Activated CD8-positive, alpha-beta memory T cell treated with anti-CD3 and anti-CD28 coated beads, Interleukin-2, amount 10 ng/mL, durations not matched to agents 7 days and 5 days (primary cell): ENCODE measurements around the gene FOXO3. TPM values are rescaled to one million over a fixed set of nuclear protein-coding genes. Genes with fewer than 3 reads are reported as not detected.
A peak's percentile ranks its signal among the peaks of the same experiment; 100 is the strongest.

Experiments used
- ATAC-seq: fragments of 150-1000 bp; cut with Tn5 transposase; one replicate; pipeline ENCODE4 v1.10.0; 2021; ENCODE audit warnings: moderate library complexity
- CTCF ChIA-PET: fragments of 350-600 bp; sonication (Branson Sonifier 250); formaldehyde crosslinking; loops from one replicate; lab custom pipeline; 2021; ENCODE audit warnings: antibody characterized with exemption; lab: Charles Lee
- DNase-seq: peaks from one replicate; pipeline ENCODE4 v3.0.0-alpha.2; 2020
- H3K27ac Mint-ChIP-seq: one replicate; pipeline ENCODE4 v1.8.0; 2021; ENCODE audit warnings: mild to moderate bottlenecking, mixed read lengths
- H3K27me3 Mint-ChIP-seq: one replicate; pipeline ENCODE4 v1.8.0; 2021; ENCODE audit warnings: mixed read lengths
- H3K36me3 Mint-ChIP-seq: one replicate; pipeline ENCODE4 v1.8.0; 2021; ENCODE audit warnings: mild to moderate bottlenecking, mixed read lengths
- H3K4me1 Mint-ChIP-seq: one replicate; pipeline ENCODE4 v1.8.0; 2021; ENCODE audit warnings: mixed read lengths
- H3K4me3 Mint-ChIP-seq: one replicate; pipeline ENCODE4 v1.8.0; 2021; ENCODE audit warnings: mild to moderate bottlenecking, moderate library complexity, mixed read lengths
- H3K9me3 Mint-ChIP-seq: one replicate; pipeline ENCODE4 v1.8.0; 2022; ENCODE audit warnings: low read depth, mixed read lengths
- total RNA-seq, 2 experiments: library from RNA; stranded (reverse); gene quantifications; one replicate each; pipeline ENCODE4 v1.2.3, GENCODE V29; 2021

Gene FOXO3
- total RNA-seq, 2 experiments from 2014 or later, result 13.4 to 14.7 TPM

DNA sequence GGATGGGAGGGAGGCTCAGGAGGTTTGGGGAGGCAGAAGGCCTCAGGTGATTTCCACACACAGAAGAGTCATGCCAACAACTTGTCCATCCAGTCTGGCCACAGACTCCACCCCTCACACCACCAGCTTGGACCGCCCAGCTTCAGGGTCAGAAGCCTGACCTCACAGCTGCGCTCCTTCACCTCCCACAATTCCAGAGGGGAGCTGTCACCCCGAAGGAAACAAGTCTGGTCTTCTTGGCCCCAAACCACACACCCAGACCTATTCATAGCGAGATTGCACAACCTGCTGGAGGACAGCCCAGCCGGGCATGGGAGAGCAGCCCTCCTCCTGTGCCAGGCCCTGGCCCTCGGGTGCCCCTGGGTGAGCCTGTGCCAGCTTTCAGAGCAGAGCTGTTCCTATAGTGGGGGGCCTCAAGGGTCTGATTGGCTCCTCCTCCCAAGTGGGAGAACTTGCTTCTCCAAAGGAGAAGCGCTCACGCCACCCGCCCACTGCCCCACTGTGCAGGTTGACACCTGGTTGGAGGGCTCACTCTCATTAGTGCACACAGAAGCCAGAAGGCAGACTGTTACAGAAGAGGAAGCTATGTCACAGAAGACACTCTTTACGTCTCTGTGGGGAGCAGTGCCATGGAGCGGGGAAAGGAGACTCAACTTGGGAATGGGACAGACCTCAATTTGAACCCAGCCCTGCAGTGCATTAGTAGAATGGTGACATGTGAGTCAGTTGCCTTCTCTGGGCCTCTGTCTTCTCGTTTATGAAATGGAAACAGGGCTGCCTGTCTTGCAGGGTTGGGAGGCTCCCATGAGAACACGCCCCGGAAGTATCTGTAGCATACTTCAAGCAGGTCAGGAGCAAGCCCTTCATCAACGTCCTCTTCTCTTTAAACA lies 128.8 kb downstream of the FOXO3 start:
- peaks cover 7% of the 10 kb centered on the region for H3K36me3 Mint-ChIP-seq
- no peaks in the 10 kb centered on the region for H3K9me3 Mint-ChIP-seq
- ATAC-seq, result no peak
- no peaks in the 10 kb centered on the region for H3K27me3 Mint-ChIP-seq
- peak; percentile 25 for DNase-seq
- peaks cover 21% of the 10 kb centered on the region for H3K4me1 Mint-ChIP-seq
- CTCF ChIA-PET, result no interaction called here
- H3K4me3 Mint-ChIP-seq, result no peak overlapping the region
- no peak overlapping the region for H3K27ac Mint-ChIP-seq

DNA sequence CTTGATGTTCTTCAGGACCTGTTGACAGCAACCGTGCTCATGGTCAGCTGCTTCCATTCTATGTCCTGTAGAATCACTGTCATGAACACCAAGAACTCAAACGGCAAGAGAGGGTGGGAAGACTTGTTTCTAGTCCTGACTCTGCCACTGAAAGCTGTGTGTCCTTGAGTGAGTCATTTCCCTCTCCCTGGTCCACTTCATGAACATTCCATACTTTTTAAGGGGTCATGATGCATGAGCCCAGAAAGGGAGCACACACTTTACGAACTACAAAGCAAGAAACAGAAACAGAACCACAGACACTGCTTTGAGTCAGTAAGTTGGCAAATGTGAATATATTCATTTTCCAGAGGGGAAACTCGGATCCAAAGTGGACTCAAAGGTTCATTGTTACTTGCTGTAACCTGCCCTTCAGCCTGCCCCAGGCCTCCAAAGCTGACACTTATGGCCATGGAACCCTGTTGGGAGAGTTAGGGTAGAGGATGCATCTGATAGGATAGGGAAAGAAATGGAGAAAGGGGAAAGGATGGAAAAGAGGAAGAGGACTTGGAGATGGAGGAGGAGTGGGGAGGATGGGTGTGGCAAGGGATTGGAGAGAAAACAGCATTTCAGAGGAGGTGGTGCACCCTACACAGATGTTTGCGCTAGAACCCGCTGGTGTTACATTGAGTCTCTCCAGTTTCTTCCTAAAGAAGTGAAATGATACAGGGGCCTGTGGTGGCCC lies 129.8 kb downstream of the FOXO3 start:
- DNase-seq, result peak; percentile 11
- peaks cover 3% of the 10 kb centered on the region for H3K36me3 Mint-ChIP-seq
- H3K4me3 Mint-ChIP-seq, result no peak overlapping the region
- peak overlapping the region; percentile 61 for H3K27ac Mint-ChIP-seq
- ATAC-seq, result no peak
- CTCF ChIA-PET, result no interaction called here
- no peaks in the 10 kb centered on the region for H3K9me3 Mint-ChIP-seq
- no peaks in the 10 kb centered on the region for H3K27me3 Mint-ChIP-seq
- H3K4me1 Mint-ChIP-seq, result peaks cover 12% of the 10 kb centered on the region

DNA sequence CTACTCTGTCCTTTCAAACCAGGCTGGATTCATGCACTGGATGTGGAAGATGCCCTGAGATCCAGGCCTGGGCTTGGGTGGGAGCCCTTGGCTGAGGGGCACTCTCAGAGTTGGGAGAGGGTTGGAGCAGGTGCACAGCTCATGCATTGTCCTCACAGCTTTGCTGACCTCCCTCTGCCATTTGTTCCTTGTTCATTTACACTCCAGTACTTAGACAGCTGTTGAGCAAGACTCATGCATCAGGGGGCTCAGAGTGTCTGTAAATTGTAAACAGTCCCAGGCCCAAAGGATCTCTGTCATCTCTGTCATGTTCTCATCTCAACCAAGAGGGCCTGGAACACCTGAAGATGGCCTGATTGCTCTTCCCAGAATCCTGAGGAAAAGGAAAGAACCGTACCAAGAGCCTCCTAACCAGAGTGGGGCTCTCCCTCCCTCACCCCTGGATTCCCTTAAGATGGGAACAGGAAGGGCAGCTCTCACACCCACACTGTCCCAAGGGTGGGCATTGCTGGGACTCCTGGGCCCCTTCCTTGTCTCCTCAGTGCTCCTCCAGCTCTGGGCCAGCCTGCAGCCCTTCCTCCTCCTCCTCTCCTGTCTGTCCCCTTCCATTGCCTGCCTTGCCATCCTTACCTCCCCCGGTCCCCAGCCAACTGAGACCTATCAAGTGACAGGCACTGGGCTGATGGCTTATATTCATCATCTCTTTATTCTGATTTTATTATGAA lies 132.9 kb downstream of the FOXO3 start:
- no peaks in the 10 kb centered on the region for H3K36me3 Mint-ChIP-seq
- H3K27me3 Mint-ChIP-seq, result no peaks in the 10 kb centered on the region
- no peaks in the 10 kb centered on the region for H3K4me1 Mint-ChIP-seq
- CTCF ChIA-PET, result no interaction called here
- no peaks in the 10 kb centered on the region for H3K9me3 Mint-ChIP-seq
- H3K27ac Mint-ChIP-seq, result no peak overlapping the region
- ATAC-seq (no peak), DNase-seq (no peak)
- H3K4me3 Mint-ChIP-seq, result no peak overlapping the region

DNA sequence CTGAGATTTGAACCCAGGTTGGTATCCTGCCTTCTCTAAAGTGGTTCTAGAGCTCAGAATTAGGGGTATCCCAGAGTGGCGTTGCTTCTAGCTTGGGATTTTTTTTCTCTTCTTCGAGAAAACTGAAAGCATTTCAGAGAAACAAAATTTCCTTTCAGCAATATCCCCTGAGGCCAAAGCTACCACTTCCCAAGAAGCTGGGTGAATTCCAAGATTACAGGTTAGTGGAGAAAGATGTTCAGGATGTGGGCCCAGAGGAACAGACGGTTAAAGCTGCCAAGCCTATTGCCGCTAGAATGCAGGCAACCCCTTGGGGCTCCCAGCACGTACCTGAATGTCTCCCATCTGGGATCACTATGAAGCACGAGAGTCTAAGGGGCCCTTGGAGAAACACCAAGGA lies 134.1 kb downstream of the FOXO3 start:
- Mint-ChIP-seq H3K36me3 (no peaks in the 10 kb centered on the region), H3K27me3 (no peaks in the 10 kb centered on the region), H3K4me1 (no peaks in the 10 kb centered on the region), H3K9me3 (no peaks in the 10 kb centered on the region), H3K27ac (no peak overlapping the region), H3K4me3 (no peak overlapping the region)
- DNase-seq, result no peak
- CTCF ChIA-PET, result no interaction called here
- no peak for ATAC-seq

DNA sequence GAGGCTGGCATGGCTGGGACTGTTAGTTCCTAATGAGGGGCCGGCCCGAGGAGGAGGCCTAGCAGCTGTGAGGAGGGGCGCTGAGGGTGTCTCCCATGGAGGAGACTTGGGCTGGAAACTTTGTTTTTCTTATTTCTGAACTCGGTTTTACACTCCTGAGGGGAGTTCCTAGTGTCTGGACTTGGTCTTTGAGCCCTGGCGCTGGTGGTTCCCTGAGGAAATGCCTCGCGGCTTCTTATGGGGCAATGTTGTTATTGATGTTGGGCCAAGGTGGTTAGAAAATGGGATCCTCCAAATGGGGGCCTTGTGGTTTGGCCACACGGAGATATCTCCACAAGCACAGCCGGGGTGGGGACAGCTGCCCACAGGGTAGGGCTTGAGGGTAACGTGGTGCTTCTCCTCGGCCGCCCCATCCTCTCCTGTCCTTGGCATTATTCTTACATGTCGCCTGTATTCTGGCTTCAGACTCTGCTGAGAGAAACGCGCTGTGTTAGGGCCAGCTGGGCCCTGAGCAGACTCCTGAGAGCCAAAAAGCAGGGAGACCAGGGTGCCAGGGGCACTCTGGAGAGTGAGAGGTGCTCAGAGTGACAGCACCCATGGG lies 136.9 kb downstream of the FOXO3 start:
- ATAC-seq (no peak), DNase-seq (no peak)
- no peaks in the 10 kb centered on the region for H3K27me3 Mint-ChIP-seq
- no peaks in the 10 kb centered on the region for H3K4me1 Mint-ChIP-seq
- H3K9me3 Mint-ChIP-seq, result no peaks in the 10 kb centered on the region
- H3K4me3 Mint-ChIP-seq, result no peak overlapping the region
- CTCF ChIA-PET, result no interaction called here
- H3K36me3 Mint-ChIP-seq, result peaks cover 7% of the 10 kb centered on the region
- H3K27ac Mint-ChIP-seq, result no peak overlapping the region

DNA sequence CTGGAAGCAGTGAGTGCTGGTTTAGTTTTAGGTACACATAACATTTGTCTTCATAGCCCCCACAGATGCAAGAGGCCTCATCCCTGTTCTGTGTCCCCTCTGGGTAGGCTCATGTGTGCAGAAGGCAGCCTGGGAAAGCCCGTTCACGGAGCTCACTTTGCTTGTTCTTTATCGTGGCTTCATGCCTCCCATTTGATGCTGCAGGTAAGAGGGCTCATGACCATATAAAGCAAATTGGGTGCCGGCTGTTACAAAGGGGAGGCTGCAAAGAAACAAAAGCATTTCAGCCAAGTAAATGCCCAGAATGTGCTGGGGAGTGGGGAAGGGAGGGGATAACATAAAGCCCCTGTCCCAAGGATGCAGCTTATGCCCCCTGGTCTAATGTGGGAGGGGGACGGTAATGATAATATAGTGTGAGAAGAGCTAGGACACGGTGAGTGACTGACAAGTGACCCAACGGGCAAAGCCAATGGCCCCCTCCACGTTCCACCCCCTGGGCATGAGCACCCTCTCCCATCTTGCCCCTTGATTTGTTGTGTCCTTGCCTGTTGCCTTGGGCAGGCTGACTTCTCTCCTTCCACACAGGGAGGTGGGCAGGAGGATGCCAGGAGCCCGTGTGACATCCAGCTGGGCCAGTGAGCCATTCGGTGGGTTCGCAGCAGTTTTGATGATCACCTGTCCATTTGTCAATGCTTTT lies 138.0 kb downstream of the FOXO3 start:
- no peak for DNase-seq
- Mint-ChIP-seq H3K27ac (no peak overlapping the region), H3K4me3 (no peak overlapping the region), H3K27me3 (no peaks in the 10 kb centered on the region), H3K4me1 (peaks cover 2% of the 10 kb centered on the region), H3K9me3 (no peaks in the 10 kb centered on the region), H3K36me3 (peaks cover 10% of the 10 kb centered on the region)
- CTCF ChIA-PET, result interaction anchor here (0.5 kb wide), 1 partner anchor 162 kb away, joined by 4 read pairs; no protein-coding TSS in a partner anchor
- no peak for ATAC-seq

DNA sequence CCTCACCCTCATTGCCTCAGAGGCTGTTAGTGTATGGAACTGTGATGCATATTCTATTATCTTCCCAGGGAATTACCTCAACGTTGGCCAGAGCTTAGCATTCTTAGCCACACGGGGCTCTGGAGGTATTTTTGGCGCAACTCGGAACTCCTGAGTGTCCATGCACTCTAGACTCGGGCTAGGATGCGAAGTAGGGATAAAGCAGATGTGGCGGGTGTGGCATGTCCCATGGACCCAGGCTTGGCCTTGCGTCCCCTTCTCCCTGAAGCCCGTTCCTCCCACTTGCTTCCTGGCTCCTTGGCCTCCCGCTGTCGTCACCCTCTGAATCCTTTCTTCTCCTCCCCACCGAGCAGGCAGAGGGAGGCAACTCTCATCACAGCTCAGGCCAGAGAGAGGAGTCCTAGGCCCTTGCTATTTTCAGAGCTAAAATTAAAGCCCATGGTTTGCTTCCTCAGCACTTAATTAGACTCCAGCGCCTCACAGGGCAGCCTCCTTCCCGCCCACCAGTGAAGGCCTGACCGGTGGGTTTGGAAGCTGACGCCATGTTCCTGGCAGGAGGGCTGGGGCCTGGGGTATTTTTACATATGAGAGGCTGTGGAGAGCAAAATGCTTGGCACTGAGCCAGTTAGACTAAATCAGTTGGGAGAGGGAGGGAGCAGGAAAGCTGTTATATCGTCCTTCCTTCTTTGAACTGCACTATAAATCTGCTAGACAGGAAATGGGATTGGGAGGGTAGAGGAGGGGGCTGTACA lies 138.7 kb downstream of the FOXO3 start:
- CTCF ChIA-PET, result interaction anchor here (0.5 to 0.8 kb wide), 2 partner anchors 17 to 163 kb away, joined by 3 to 4 read pairs; no protein-coding TSS in a partner anchor
- H3K36me3 Mint-ChIP-seq, result peaks cover 10% of the 10 kb centered on the region

DNA sequence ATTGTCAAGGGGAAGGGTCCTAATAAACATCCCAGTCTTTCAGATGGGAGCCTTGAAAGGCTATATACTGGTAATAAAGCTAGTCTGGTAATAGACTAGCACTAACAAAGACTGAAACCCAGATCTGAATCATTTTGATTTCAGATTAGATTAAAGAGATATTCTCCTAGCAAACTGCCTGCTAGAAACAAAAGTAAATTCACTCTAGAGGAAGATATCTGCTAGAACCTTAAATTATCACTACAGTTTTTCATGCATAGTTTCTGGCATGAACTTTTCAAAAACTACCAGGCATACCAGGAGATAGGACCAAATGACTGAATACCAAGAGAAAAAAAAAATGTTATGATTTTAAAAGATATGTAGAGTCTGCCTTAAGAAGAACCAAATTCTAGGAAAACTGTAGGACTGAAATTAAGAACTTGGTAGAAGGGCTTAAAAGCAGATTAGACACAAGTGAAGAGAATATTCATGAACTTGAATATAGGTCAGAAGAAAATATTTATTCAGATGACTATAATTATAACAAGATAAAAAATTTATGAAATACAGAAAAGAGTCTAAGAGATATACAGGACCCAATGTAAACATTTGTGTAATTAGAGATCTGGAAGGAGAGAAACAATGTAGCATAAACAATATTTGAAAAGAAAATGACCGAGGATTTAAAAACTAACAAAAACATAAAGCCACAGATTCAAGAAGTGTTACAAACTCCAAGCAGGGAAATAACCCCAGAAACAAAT lies 141.6 kb downstream of the FOXO3 start:
- DNase-seq, result no peak
- Mint-ChIP-seq H3K27ac (no peak overlapping the region), H3K4me1 (peaks cover 2% of the 10 kb centered on the region), H3K27me3 (no peaks in the 10 kb centered on the region), H3K36me3 (peaks cover 12% of the 10 kb centered on the region), H3K9me3 (peaks cover 2% of the 10 kb centered on the region), H3K4me3 (no peak overlapping the region)
- CTCF ChIA-PET, result interaction anchor here (2.4 kb wide), 1 partner anchor 13 kb away, joined by 6 read pairs; no protein-coding TSS in a partner anchor
- ATAC-seq, result no peak

More for the DNA sequence above, 138.7 kb downstream of the FOXO3 start:
- DNase-seq (no peak), ATAC-seq (no peak)
- no peaks in the 10 kb centered on the region for H3K9me3 Mint-ChIP-seq
- H3K27me3 Mint-ChIP-seq, result no peaks in the 10 kb centered on the region
- no peak overlapping the region for H3K27ac Mint-ChIP-seq
- H3K4me3 Mint-ChIP-seq, result no peak overlapping the region
- H3K4me1 Mint-ChIP-seq, result peaks cover 2% of the 10 kb centered on the region

DNA sequence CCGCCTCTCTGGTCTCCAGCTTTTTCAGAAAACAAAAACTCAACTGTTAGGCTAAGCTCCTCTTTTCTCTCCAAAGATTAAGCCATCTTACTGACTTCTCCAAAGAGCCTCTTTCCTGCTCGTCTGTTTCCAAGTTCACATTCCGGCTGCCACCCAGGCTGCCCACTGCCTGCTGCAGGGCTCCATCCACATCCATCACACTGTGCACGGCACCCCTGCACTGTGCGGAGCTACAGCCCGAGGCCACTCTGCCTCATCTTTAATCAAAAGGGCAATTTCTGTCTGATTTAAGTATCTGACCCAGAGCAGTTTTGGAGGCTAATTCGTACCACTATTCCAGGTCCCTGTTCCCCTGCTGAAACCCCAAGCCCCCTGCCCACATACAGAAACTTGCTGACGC lies 145.9 kb downstream of the FOXO3 start:
- Mint-ChIP-seq H3K27me3 (no peaks in the 10 kb centered on the region), H3K27ac (no peak overlapping the region), H3K36me3 (peaks cover 11% of the 10 kb centered on the region), H3K4me3 (no peak overlapping the region), H3K9me3 (peaks cover 2% of the 10 kb centered on the region), H3K4me1 (peaks cover 2% of the 10 kb centered on the region)
- DNase-seq (no peak), ATAC-seq (no peak)
- CTCF ChIA-PET, result no interaction called here

DNA sequence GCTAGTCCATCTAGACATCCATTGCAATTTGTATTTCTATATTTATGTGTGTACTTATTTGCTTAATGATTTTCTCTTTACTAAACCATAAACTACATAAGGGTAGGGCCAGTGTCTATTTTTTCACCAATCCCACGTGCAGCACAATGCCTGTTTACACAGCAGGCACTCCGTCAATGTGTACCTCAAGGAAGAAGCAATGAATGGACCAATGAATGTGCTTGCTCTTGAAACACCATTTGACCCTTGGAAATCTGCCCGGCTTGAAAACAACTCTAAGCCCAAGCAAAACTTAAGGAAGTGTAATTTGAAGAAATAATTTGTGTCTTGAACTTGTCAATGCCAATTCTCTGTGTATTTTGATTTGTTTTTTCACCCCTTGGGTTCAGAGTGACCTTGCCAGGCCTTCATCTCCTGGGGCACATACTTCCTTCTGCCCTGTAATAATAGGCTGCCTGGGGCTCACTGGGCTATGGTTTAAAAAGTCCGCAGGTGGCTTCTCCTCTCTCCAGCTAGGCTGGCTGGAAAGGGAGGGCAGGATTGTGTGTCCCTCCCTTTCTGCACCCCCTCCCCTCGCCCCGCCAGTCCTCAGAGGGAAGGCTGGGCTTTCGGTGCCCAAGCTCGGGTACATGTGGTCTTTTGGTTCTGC lies 146.7 kb downstream of the FOXO3 start:
- Mint-ChIP-seq H3K9me3 (peaks cover 2% of the 10 kb centered on the region), H3K4me3 (no peak overlapping the region), H3K36me3 (peaks cover 7% of the 10 kb centered on the region), H3K27me3 (no peaks in the 10 kb centered on the region), H3K27ac (no peak overlapping the region), H3K4me1 (peaks cover 2% of the 10 kb centered on the region)
- no peak for DNase-seq
- no peak for ATAC-seq
- CTCF ChIA-PET, result no interaction called here

DNA sequence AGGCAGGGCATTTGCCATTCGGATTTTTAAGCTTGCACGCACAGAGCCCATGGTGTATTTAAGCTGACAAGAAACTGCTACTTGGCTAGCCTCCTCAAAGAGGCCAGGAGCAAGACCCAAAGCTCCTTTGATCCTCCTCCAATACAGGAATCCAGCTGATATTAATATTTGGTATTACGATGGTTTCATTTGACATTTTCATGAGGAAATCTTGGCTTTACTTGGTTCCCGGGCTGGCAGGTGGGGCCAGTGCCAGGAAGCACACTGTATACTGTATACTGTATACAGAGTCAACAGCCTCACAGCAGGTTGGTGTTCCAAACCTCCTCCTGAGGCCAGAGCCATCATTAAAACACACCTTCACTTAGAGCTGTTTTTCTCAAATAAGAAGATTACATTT lies 149.3 kb downstream of the FOXO3 start:
- H3K4me3 Mint-ChIP-seq, result no peak overlapping the region
- peaks cover 2% of the 10 kb centered on the region for H3K36me3 Mint-ChIP-seq
- CTCF ChIA-PET, result interaction anchor here (1.0 kb wide), 1 partner anchor 18 kb away, joined by 4 read pairs; no protein-coding TSS in a partner anchor
- DNase-seq (no peak), ATAC-seq (no peak)
- no peaks in the 10 kb centered on the region for H3K27me3 Mint-ChIP-seq
- H3K9me3 Mint-ChIP-seq, result peaks cover 2% of the 10 kb centered on the region
- H3K27ac Mint-ChIP-seq, result no peak overlapping the region
- H3K4me1 Mint-ChIP-seq, result peaks cover 19% of the 10 kb centered on the region
